SK-N-DZ (cell line): ENCODE data around the gene MOV10.

Experiments used
- DNase-seq: peaks from one replicate; pipeline ENCODE4 v3.0.0-alpha.2; 2015; ENCODE audit warnings: low spot score

MOV10 gene

DNA sequence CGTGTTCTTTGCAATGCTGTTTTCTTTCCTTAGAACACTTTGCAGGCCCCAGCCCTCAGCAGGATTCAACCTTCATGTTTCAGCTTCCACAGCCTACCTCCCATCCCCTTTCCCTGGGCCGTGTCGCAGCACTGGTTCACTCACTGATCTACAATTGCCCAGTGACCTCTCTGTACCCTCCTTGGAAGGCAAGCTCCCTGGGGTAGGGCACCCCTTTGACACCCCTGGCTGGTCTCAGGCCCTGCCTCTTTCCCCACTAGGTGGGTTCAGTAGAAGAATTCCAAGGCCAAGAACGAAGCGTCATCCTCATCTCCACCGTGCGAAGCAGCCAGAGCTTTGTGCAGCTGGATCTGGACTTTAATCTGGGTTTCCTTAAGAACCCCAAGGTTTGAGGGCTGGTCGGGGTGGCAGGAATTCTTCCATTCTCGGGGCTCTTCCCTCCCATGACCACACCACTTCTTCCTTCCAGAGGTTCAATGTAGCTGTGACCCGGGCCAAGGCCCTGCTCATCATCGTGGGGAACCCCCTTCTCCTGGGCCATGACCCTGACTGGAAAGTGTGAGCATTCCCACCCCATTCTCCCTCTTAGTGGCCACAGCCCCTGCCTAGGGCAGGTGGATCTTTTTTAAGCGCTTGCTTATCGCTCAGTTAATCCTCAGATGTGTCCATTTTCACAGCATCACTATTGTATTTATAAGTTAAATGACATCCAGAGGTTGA lies 25.1 kb downstream of the MOV10 start:
- no peak for DNase-seq

- DNase-seq, result peak; percentile 73
Observed at GRCh38 chr1:112700290-112701226, 26.1 kb downstream of the MOV10 start.

GRCh38 chr1:112701227-112702066 lies 27.0 kb downstream of the MOV10 start:
- no peak for DNase-seq

DNA sequence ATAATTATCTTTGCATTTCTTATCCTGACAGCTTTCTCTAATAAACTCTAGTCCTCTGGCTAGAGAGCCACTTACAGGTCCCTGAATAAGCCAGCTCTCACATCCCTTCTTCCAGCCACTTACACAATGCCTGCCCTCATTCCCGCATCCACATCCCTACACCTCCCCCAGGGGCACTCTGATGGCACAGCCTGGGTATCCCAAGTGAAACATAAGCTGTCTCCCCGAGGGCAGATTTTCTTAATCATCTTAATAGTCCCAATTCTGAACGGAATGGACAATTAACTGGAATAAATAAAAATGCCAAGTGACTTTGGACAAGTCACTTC lies 27.6 kb downstream of the MOV10 start:
- no peak for DNase-seq

- DNase-seq, result no peak
Observed at GRCh38 chr1:112702420-112703261, 28.2 kb downstream of the MOV10 start.

DNA sequence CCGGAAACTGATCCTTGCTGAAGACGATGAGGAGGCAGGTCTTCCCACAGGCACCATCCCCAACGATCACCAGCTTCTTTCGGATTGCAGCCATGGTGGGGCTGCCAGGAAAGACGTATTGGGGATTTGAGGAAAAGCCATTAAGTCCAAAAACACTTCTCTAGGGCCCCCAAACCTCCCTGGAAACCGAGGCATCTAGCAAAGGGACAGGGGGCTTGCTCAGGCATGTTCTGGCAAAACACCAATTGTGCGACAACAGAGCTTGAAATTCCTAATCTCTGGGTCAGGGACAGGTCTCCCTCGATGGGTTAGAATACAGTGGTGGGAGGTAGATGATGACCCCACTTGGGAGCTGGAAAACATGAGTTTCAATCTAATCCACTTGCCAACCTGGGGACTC lies 29.2 kb downstream of the MOV10 start:
- no peak for DNase-seq

DNA sequence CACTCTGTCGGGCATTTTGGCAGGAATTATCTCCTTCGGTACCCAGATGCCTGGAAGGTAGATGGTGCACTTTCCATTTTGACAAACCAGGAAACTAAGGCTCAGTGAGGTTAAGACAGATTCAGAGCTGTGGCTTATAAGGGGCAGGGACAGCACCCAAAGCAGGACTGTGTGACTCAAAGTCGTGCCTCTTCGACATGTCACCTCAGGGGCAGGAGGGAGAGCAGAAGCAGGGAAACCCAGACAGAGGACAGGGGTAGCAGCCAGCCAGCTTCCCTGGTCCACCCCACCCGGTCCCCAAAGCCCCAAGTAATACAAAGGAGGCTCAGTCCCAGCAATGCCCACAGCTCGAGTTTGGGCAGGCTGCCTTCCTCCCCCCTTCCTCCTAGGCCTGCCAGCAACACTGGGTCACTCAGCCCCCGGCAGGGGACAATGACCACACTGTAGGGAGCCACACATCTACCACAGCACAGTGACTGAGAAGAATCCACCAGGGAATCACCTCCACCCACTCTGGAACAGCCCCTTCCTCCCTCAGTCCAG lies 30.0 kb downstream of the MOV10 start:
- no peak for DNase-seq

DNA sequence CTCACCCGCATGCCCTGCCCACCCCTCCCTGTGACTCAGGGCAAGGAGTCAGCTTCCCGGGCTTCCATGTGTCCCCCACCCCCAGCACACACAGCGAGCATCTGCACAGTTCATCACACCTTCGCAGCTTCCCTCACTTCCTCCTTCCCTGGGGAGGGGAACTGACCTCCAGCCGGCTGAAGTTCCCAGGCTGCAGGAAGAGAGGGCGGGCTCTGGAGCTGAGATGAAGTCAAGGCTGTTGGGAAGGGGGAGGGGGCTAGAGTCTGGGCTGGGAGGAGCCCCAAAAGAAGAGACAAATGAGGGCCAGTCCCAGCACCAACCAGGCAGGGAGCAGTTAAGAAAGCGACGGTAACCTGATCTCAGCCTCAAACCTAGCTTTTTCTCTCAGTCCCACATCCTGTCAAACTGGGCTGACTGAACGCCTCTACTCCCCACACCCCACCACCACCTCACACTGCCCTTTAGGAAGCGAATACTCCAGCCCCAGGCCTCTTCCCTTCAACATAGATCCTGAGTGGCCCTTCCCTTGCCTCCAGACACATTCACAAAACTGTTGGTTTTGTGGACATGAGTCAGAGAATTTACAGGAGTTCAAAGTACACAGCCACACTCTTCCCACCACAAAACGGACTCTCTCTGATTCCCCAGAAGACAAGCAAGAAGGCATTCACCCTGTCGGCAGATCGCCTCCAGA lies 30.6 kb downstream of the MOV10 start:
- peak; percentile 89 for DNase-seq

GRCh38 chr1:112706505-112707220 lies 32.2 kb downstream of the MOV10 start, which contains the start of gene RHOC:
Gene RHOC, minus strand, starts transcription at chr1:112707127. Its CDS starts 3,328 bp downstream, at chr1:112703799.
- DNase-seq, result no peak

- peak; percentile 90 for DNase-seq
Observed at GRCh38 chr1:112707221-112708001, 33.0 kb downstream of the MOV10 start.

GRCh38 chr1:112708002-112708448 lies 33.6 kb downstream of the MOV10 start:
- no peak for DNase-seq

GRCh38 chr1:112708489-112708888 lies 34.0 kb downstream of the MOV10 start:
- DNase-seq, result no peak

DNA sequence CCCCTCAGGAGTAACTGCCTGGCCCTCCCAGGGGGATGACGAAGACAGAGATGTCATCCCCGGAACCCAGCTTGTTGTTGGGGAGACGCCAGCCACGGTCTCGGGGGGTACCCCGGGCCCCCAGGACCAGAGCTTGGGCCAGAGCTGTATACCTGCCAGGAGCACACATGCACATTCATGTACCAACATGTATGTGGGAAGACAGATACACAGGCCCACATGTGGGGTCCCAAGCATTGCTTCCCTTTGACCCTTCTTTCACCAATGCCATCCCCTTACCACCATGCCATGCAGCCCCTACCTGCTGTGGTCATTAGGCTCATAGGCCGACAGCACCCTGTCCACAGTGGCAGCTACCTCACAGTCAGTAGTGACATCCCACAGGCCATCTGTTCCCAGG lies 35.7 kb downstream of the MOV10 start:
- no peak for DNase-seq

DNA sequence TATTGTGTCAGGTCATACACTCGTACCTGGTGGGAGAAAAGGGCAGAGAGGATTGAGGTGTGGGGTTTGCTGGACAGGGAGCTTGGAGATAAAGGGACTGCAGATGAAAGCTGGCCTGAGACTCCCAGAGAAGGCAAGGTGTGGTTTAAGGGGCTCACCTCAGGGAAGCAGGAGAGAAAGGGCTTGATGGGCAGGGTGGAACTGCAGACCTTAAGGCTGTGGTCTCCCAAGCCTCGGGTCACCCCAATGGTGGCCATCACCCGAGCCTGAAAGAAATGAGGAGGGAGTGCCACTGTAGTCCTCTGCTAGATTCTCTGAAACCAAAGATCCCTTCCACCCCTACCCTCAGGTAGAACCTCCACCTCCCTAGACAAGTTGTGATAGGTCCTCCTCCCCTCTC lies 36.1 kb downstream of the MOV10 start:
- DNase-seq, result no peak

DNA sequence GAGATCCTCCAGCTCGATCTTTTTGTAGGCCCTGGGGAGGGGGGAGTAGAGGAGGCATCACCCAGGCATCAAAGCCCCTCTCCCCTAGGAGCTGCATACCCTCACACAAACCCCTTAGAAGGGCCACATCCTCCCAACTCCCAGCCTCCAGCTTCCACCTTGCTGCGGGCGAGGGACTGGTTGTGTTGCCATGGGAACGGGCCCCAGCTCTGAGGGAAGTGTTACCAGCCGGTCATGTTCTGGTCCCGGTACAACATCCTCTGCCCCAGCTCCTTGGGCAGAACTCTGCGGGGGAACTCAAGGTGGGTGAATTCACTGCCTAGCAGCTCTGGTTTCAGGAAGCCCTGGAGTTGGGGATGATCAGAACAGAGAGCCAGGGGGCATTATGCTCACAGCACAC lies 36.6 kb downstream of the MOV10 start:
- DNase-seq, result no peak

DNA sequence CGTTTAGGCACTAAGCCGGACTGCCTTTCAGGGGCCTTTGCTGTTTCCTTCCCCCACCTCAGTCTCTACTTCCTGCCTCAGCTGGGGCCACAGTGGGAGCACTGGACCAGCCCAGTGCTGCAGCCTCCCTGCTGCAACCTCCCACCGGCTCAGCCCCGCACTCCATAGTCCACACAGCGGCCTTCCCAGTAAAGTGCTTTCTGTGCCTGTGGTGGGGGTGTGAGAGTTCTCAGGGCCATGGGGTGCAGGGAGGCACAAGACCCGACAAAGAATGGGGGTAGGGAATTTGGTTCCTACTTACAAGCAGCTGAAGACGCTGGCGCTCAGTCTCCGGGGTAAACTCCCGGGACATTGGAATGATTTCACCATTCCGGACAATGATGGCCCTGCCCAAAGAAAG lies 37.2 kb downstream of the MOV10 start:
- DNase-seq, result no peak

GRCh38 chr1:112712191-112712590 lies 37.7 kb downstream of the MOV10 start:
- no peak for DNase-seq

DNA sequence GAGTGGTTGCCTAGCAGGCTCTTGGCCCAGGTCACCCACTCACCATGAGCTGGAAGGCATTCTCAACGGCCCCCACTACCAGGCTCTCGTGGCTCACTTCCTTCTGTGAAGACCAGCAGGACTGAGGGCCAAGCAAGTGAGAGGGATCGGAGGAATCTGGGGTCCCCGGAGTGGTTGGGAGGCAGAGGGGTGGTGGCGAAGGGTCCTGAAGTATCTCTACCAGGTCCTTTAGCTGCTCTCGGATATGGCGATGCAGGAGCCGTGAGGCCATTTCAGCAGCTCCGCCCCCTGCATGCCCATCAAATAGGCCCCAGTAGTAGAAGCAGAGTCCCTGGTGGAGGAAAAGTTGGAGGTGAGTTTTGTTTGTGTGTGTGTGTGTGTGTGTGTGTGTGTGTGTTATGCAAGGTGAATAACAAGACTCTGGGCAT lies 38.3 kb downstream of the MOV10 start:
- DNase-seq, result no peak
